Measurements from ENCODE around the gene SLC12A9.
"Not testable (repeated sequence)": the region's sequence is repeated elsewhere in the genome, so short reads cannot be mapped to it uniquely, and the experiment has no call there.

Gene SLC12A9, protein sequence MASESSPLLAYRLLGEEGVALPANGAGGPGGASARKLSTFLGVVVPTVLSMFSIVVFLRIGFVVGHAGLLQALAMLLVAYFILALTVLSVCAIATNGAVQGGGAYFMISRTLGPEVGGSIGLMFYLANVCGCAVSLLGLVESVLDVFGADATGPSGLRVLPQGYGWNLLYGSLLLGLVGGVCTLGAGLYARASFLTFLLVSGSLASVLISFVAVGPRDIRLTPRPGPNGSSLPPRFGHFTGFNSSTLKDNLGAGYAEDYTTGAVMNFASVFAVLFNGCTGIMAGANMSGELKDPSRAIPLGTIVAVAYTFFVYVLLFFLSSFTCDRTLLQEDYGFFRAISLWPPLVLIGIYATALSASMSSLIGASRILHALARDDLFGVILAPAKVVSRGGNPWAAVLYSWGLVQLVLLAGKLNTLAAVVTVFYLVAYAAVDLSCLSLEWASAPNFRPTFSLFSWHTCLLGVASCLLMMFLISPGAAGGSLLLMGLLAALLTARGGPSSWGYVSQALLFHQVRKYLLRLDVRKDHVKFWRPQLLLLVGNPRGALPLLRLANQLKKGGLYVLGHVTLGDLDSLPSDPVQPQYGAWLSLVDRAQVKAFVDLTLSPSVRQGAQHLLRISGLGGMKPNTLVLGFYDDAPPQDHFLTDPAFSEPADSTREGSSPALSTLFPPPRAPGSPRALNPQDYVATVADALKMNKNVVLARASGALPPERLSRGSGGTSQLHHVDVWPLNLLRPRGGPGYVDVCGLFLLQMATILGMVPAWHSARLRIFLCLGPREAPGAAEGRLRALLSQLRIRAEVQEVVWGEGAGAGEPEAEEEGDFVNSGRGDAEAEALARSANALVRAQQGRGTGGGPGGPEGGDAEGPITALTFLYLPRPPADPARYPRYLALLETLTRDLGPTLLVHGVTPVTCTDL

DNA sequence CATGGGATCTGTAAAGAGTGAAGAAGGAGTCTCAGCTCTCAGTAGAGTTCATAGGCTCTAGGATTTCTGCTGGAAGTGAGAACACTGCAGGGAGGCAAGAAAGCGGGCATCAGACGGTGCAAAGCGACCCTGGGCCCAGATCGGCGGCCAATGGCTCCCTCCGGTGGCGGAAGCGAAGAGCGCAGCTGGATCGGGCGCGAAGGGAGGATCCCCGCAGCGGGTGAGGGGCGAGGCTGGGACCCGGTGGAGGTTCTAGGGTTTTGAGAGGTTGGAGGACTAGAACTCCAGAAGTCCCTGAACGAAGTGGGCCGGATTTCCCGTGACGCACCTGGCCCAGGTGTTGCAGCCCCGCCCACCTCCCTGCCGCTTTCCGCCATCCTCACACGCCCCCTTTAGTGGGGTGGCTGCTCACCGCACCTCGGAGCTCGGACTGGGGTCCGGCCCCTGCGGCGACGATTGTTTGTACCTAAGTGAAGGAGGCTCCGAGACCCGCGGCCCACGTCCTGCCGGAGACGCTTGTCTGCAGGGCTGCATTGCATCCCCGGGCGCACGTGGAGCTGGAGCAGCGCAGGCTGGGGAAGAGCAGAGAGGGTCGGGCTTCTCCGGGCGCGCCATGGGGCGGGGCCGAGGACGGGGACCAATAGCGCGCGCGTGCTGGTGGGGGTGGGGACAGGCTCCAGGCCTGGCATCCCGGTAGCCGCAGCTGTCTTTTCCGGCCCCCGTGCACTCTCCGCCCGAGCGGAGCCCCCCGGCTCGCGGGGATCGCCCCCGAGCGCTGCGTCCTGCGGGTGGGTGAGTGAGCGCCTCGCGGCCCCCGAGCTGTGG lies at the start of gene SLC12A9:
TSS of gene SLC12A9 (plus strand) at position 666 of the 825 bp plus-strand sequence. CDS start 1,485 bp downstream, outside the sequence.
- DNase-seq = peak; percentile 85

- DNase-seq = no peak
Measured at GRCh38 chr7:100802951-100803350, 49.6 kb upstream of the SLC12A9 start.

DNA sequence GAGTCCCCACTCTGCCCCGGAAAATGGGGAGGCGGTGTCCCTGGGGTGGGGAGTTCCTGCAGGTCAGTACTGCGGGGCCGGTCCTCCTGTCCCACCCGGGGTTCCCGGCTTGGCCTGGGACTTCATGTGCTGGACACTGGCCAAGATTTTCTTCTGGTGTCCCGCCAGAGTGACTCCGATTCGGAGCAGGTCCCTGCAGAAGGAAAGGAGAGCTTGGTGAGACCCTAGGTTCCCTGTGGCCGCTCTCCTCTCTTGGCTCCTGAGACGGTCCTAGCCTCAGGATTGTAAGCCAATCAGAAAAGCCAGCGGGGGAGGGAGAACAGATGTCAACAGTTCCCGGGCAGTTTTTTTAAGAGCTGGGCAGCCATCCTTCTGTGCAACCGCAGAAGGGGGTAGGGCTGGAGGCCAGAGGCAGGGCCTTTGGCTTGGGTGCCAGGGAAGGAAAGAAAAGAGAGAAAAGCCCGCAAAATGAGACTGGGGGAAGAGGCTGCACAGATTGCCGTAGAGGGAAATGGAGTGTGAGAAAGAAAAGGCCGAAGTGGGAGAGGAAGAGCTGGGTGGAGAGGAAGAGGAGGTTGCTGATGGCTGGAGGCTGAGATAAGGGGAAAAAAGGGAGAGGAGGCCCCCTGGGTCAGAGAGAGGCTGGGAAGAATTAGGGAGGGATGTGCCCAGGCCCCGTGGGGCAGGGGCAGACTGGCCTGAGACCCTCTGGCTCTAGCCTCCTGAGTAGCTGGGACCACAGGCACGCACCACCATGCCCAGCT lies 48.9 kb upstream of the SLC12A9 start:
- peak; percentile 93 for DNase-seq

- no peak for DNase-seq
Measured at GRCh38 chr7:100804681-100805431, 47.7 kb upstream of the SLC12A9 start.

DNA sequence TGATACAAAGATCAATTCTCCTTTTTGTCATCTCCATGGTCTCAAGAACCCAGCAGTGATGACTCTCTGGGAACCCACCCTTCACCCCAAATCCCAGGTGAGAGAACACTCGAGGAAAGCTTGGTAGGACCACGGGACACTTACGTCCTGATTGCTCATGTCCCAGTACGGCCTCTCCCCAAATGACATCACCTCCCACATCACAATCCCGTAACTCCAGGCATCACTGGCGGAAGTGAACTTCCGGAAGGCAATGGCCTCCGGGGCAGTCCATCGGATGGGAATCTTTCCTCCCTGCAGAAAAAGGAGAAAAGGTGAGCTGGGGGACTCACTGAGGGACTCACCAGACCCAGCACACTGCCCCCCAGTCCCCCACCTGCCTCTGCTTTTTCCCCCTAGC lies 46.2 kb upstream of the SLC12A9 start:
- DNase-seq = no peak

DNA sequence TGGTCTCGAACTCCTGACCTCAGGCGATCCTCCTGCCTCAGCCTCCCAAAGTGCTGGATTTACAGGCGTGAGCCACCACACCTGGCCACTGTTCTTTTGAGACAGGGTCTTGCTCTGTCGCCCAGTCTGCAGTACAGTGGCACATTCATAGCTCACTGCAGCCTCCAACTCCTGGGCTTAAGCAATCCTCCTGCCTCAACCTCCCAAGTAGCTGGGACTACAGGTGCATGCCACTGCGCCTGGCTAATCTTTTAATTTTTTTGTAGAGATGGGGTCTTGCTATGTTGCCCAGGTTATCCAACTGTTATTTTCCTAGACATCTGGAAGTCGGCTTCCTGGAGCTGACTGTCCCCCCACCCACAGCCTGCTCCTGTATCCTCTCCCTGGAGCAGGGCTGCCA lies 45.6 kb upstream of the SLC12A9 start:
- DNase-seq = not testable (repeated sequence)

- DNase-seq = no peak
Measured at GRCh38 chr7:100808354-100808875, 44.1 kb upstream of the SLC12A9 start.

GRCh38 chr7:100811480-100811879 lies 41.0 kb upstream of the SLC12A9 start:
- no peak for DNase-seq

- no peak for DNase-seq
Measured at GRCh38 chr7:100812729-100813128, 39.8 kb upstream of the SLC12A9 start.

DNA sequence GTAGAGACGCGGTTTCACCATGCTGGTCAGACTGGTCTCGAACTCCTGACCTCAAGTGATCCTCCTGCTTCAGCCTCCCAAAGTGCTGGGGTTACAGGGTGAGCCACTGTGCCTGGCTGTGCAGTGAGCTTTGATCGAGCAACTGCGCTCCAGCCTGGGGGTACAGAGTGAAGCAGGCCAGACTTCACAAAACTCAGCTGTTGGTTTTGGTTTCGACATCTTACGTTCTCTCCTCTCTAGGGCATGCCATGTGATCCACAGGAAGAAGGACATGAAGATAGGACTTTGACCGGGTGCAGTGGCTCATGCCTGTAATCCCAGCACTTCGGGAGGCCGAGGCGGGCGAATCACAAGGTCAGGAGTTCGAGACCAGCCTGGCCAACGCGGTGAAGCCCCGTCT lies 36.0 kb upstream of the SLC12A9 start:
- DNase-seq = not testable (repeated sequence)

DNA sequence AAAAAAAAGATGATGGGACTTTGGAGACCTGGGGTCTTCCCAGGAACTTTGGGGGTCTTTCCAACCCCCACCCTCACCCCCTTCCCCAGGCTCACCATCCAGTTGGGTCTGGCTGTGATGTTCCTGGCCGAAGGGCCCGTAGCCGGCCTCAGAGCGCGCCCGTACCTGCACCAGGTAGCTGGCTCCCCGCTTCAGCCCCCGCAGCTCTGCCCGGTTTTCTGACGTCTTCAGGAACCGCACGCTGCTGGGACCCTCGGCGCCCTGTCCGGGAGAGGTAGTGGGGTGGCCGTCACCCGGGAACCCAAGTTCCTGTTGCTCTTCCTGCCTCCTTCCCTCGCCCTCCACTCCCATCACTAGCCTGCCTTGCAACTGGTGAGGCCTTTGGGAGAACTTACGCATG lies 35.4 kb upstream of the SLC12A9 start:
- no peak for DNase-seq

- no peak for DNase-seq
Measured at GRCh38 chr7:100818366-100818765, 34.1 kb upstream of the SLC12A9 start.

DNA sequence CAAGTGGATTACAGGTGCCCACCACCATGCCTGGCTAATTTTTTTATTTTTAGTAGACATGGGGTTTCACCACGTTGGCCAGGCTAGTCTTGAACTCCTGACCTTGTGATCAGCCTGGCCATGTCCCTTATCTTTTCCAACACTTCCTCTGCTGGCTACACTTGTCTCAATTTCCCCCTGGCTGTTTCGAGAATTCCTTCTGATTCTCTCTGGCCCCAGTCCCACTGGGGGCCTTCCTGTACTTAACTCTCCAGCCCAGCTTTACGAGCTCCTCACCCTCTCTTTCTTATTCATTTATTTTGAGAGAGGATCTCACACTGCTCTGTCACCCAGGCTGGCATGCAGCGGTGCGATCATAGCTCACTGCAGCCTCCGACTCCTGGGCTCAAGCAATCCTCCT lies 33.7 kb upstream of the SLC12A9 start:
- no peak for DNase-seq

DNA sequence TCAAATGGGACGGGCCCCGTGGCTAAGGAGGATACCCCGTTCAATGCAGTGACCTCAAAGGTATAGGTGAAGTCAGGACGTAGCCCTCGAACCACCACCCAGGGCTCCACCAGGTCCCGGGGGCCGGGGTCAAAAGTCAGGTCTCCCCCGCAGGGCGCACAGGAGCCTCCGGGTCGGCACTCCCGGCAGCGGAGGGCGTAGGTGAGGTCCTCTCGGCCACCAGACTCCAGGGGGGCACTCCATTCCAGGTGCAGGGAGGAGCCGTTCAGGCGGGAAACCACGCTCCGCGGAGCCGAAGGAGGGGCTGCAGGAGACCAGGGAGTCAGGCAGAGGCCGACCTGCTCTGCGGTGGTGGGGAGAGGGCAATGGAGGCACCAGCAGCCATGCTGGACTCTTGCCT lies 32.9 kb upstream of the SLC12A9 start:
- no peak for DNase-seq

- no peak for DNase-seq
Measured at GRCh38 chr7:100822236-100823139, 30.0 kb upstream of the SLC12A9 start.

- DNase-seq = no peak
Measured at GRCh38 chr7:100823140-100823525, 29.4 kb upstream of the SLC12A9 start.

GRCh38 chr7:100823534-100823933 lies 29.0 kb upstream of the SLC12A9 start:
- no peak for DNase-seq

GRCh38 chr7:100824499-100825214 lies 27.9 kb upstream of the SLC12A9 start:
- DNase-seq = no peak

DNA sequence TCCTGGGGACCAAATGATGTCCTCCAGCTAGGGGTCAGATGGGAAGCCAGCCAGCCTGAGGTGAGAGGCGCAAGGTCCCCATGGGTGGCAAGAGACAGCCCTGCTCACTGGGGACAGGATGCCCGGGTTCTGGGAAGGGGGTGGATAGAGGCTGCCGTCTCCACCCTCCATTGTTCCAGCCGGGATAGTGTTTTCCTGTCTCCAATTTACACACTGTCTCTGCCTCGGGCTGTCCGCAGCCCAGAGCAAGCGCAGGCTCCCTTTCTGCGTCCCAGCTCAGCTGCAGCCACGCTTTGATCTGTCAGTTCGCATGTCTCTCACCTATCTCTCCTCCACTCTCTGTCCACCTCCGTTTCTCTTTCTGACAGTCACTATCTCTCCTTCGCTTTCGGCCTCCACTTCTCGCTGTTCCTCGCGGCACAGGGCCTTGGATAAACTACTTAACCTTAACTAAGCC lies 27.3 kb upstream of the SLC12A9 start:
- DNase-seq = no peak
